K562 (cell line): ENCODE measurements around the gene RECK. TPM values are rescaled to one million over a fixed set of nuclear protein-coding genes. Genes with fewer than 3 reads are reported as not detected.

Experiments
- ATAC-seq: fragments of 200-7000 bp; cut with Tn5 transposase; 3 replicates; pipeline ENCODE4 v1.9.1; 2020; ENCODE audit warnings: moderate library complexity
- BruUV-seq: library from RNA; stranded (reverse); fragments of 400-500 nt; replicated peaks from 2 replicates; lab custom pipeline; 2021; lab: Mats Ljungman, UMichigan
- CTCF ChIA-PET: fragments of 300-600 bp; formaldehyde crosslinking; extraction: SDS; loops from one replicate; lab custom pipeline; 2021; ENCODE audit warnings: low intra/inter-chr PET ratio; lab: Yijun Ruan, JAX
- POLR2A ChIA-PET: fragments of 300-600, 350-650 bp; sonication (Branson Sonifier 250); formaldehyde crosslinking; extraction: SDS; loops from one replicate; lab custom pipeline; 2021; ENCODE audit warnings: antibody characterized with exemption, inconsistent platforms; lab: Yijun Ruan, JAX
- DNase-seq, 4 experiments: peaks; one replicate each; pipeline versions ENCODE4 v3.0.0 to v3.0.0-alpha.2; 2011 to 2018; ENCODE audit warnings: low spot score in 3 of 4, mixed read lengths in 3 of 4; ENCODE audit errors: extremely low read depth in 1 of 4
- FAIRE-seq: peaks from 2 replicates; lab custom pipeline; 2011; peaks lifted over from hg19 to GRCh38; lab: Jason Lieb, UNC
- H2AFZ ChIP-seq: 2 replicates; pipeline ENCODE4 v1.6.0; 2011; ENCODE audit warnings: low read depth, low read length, control low read depth, inconsistent platforms
- H3K27ac ChIP-seq: fragments of 200-600 bp; 3 replicates; pipeline ENCODE4 v1.8.0; 2011; ENCODE audit warnings: low read depth, mild to moderate bottlenecking, control low read depth, inconsistent platforms, low read length, moderate library complexity, mixed read lengths; ENCODE audit errors: extremely low read depth
- H3K27me3 ChIP-seq, 2 experiments: fragments of 300-600 bp in 1 of 2; 2 replicates in 1 of 2; 3 replicates in 1 of 2; pipeline versions ENCODE4 v1.6.0 to v1.8.0; 2011; ENCODE audit warnings: inconsistent platforms in 2 of 2, low read length in 2 of 2, mild to moderate bottlenecking in 1 of 2, mixed read lengths in 1 of 2, moderate library complexity in 1 of 2; ENCODE audit not compliant: control insufficient read depth in 2 of 2, insufficient read depth in 2 of 2
- H3K36me3 ChIP-seq: fragments of 300-600 bp; 3 replicates; pipeline ENCODE4 v1.8.0; 2011; ENCODE audit warnings: mild to moderate bottlenecking, low read length, inconsistent platforms; ENCODE audit not compliant: control insufficient read depth, insufficient read depth
- H3K4me1 ChIP-seq, 2 experiments: fragments of 200-600 bp in 1 of 2; replicated peaks in 1 of 2; 2 replicates in 1 of 2; 3 replicates in 1 of 2; pipeline versions ENCODE4 v1.5.1 to v1.8.0; 2011; ENCODE audit warnings: inconsistent platforms in 2 of 2, low read length in 2 of 2, mild to moderate bottlenecking in 1 of 2, mixed read lengths in 1 of 2, moderate library complexity in 1 of 2; ENCODE audit not compliant: control insufficient read depth in 2 of 2, insufficient read depth in 2 of 2
- H3K4me2 ChIP-seq: 2 replicates; pipeline ENCODE4 v1.6.1; 2011; ENCODE audit warnings: low read length, control low read depth, inconsistent platforms, mixed read lengths; ENCODE audit not compliant: insufficient read depth
- H3K4me3 ChIP-seq: fragments of 200-600 bp; sonication (generic), shearing (Covaris generic); 2 replicates; pipeline ENCODE4 v1.5.1; 2016; ENCODE audit warnings: control low read depth, inconsistent platforms
- H3K79me2 ChIP-seq: fragments of 200-600 bp; 3 replicates; pipeline ENCODE4 v1.8.0; 2011; ENCODE audit warnings: low read length, inconsistent platforms; ENCODE audit not compliant: control insufficient read depth, insufficient read depth
- H3K9ac ChIP-seq, 2 experiments: 2 replicates each; pipeline versions ENCODE4 v1.6.0 to v1.6.1; 2011; ENCODE audit warnings: low read depth in 2 of 2, low read length in 2 of 2, control low read depth in 1 of 2, inconsistent platforms in 1 of 2, mild to moderate bottlenecking in 1 of 2, mixed read lengths in 1 of 2; ENCODE audit not compliant: insufficient read depth in 1 of 2
- H3K9me1 ChIP-seq: one replicate; pipeline ENCODE4 v1.6.0; 2011; ENCODE audit warnings: inconsistent platforms, mild to moderate bottlenecking, low read length, moderate library complexity; ENCODE audit not compliant: control insufficient read depth, insufficient read depth
- H3K9me3 ChIP-seq: replicated peaks from 2 replicates; pipeline ENCODE4 v1.5.1; 2011; ENCODE audit warnings: low read depth, low read length, inconsistent platforms; ENCODE audit not compliant: control insufficient read depth, insufficient read depth
- H4K20me1 ChIP-seq: replicated peaks from 2 replicates; pipeline ENCODE4 v1.6.1; 2011; ENCODE audit warnings: low read length, inconsistent platforms, mixed read lengths; ENCODE audit not compliant: control insufficient read depth, insufficient read depth
- CAMTA2 ChIP-seq: fragments of 250-450 bp; sonication (Bioruptor Pico); conservative IDR thresholded peaks from 2 replicates; pipeline ENCODE4 v1.5.1; 2022
- CREB1 ChIP-seq, 2 experiments: sonication (generic) in 1 of 2; formaldehyde crosslinking in 1 of 2; IDR thresholded peaks; 2 replicates each; pipeline versions ENCODE4 v1.6.1 to v1.8.0; 2012 to 2022; ENCODE audit warnings: inconsistent platforms in 1 of 2, mild to moderate bottlenecking in 1 of 2, missing genetic modification reagents in 1 of 2, moderate library complexity in 1 of 2
- L3MBTL2 ChIP-seq: fragments of 450-650 bp; IDR thresholded peaks from 2 replicates; pipeline ENCODE4 v1.6.1; 2016; ENCODE audit warnings: mild to moderate bottlenecking, moderate library complexity
- MCM7 ChIP-seq, 2 experiments: fragments of 450-650 bp; IDR thresholded peaks; 2 replicates each; pipeline ENCODE4 v1.6.1; 2016 to 2018
- MTF1 ChIP-seq: fragments of 250-450 bp; sonication (Bioruptor Pico); IDR thresholded peaks from 2 replicates; pipeline ENCODE4 v1.9.0; 2021; ENCODE audit warnings: moderate library complexity, mild to moderate bottlenecking, inconsistent platforms, borderline replicate concordance
- NFE2L1 ChIP-seq: fragments of 450-650 bp; IDR thresholded peaks from 2 replicates; pipeline ENCODE4 v1.6.1; 2016; ENCODE audit warnings: missing genetic modification characterization, low read depth, mild to moderate bottlenecking, missing compliant biosample characterization, moderate library complexity, borderline replicate concordance
- NR4A1 ChIP-seq, 2 experiments: fragments of 250-450 bp in 1 of 2; fragments of 450-650 bp in 1 of 2; sonication (Bioruptor Pico) in 1 of 2; IDR thresholded peaks; 2 replicates each; pipeline versions ENCODE4 v1.4.0 to v1.6.1; 2016 to 2020; ENCODE audit warnings: mild to moderate bottlenecking in 2 of 2, missing compliant biosample characterization in 1 of 2, missing genetic modification characterization in 1 of 2, moderate library complexity in 1 of 2
- RBM25 ChIP-seq: fragments of 200-400 bp; formaldehyde crosslinking; IDR thresholded peaks from 2 replicates; pipeline ENCODE4 v1.6.1; 2018; ENCODE audit warnings: low read length, low read depth, moderate library complexity; ENCODE audit not compliant: severe bottlenecking
- SLC30A9 ChIP-seq: fragments of 250-450 bp; sonication (Bioruptor Pico); IDR thresholded peaks from 2 replicates; pipeline ENCODE4 v1.8.0; 2022; ENCODE audit warnings: mild to moderate bottlenecking, moderate library complexity
- SMAD3 ChIP-seq: fragments of 450-650 bp; formaldehyde crosslinking; conservative IDR thresholded peaks from 2 replicates; pipeline ENCODE4 v1.4.0; 2020; ENCODE audit warnings: mild to moderate bottlenecking
- SMARCC2 ChIP-seq: fragments of 450-650 bp; IDR thresholded peaks from 2 replicates; pipeline ENCODE4 v1.6.1; 2017; ENCODE audit warnings: antibody characterized with exemption, moderate library complexity, mild to moderate bottlenecking, low read depth
- SMARCE1 ChIP-seq: fragments of 450-650 bp; IDR thresholded peaks from 2 replicates; pipeline ENCODE4 v1.7.1; 2016; ENCODE audit warnings: mild to moderate bottlenecking
- SP1 ChIP-seq: sonication (generic); formaldehyde crosslinking; IDR thresholded peaks from 2 replicates; pipeline ENCODE4 v1.8.1; 2022; ENCODE audit warnings: mild to moderate bottlenecking, missing genetic modification reagents
- TCF3 ChIP-seq: sonication (generic); formaldehyde crosslinking; IDR thresholded peaks from 2 replicates; pipeline ENCODE4 v1.4.0; 2020; ENCODE audit warnings: mild to moderate bottlenecking, missing genetic modification reagents
- ZBTB9 ChIP-seq: fragments of 450-650 bp; formaldehyde crosslinking; IDR thresholded peaks from 2 replicates; pipeline ENCODE4 v1.4.0; 2020; ENCODE audit warnings: mild to moderate bottlenecking, moderate library complexity
- ZEB2 ChIP-seq: fragments of 450-650 bp; IDR thresholded peaks from 2 replicates; pipeline ENCODE4 v1.6.1; 2016
- ZNF3 ChIP-seq: fragments of 250-450 bp; sonication (Bioruptor Pico); IDR thresholded peaks from 2 replicates; pipeline ENCODE4 v1.5.0; 2021; ENCODE audit warnings: mild to moderate bottlenecking, moderate library complexity
- ZNF384 ChIP-seq: IDR thresholded peaks from 2 replicates; pipeline ENCODE4 v1.6.1; 2012; ENCODE audit warnings: low read depth, low read length, improper control_type of control experiment
- ZNF699 ChIP-seq: fragments of 250-450 bp; sonication (Bioruptor Pico); IDR thresholded peaks from 2 replicates; pipeline ENCODE4 v1.8.0; 2021; ENCODE audit warnings: mild to moderate bottlenecking, moderate library complexity; ENCODE audit not compliant: insufficient replicate concordance
- WGBS: fragments of 100-300 bp; shearing (Covaris generic); methylation state at CpG from one replicate; pipeline ENCODE4 v1.1.6; 2016; ENCODE audit warnings: low coverage, mixed read lengths; ENCODE audit not compliant: insufficient coverage; ENCODE audit errors: missing lambda C conversion rate; 5-methylcytosine and 5-hydroxymethylcytosine counted together
- in situ Hi-C: fragments of 300-500 bp; cut with MboI; formaldehyde crosslinking; loops from 4 replicates; pipeline ENCODE4 v1.15.0; 2018; ENCODE audit warnings: inconsistent platforms, mixed read lengths
- intact Hi-C: fragments of 100-400 bp; cut with micrococcal nuclease; formaldehyde crosslinking; loops from 2 replicates; pipeline ENCODE4 v1.14.2; 2022
- polyA plus RNA-seq, 8 experiments: library from polyadenylated mRNA; depleted of rRNA in 4 of 8; stranded (reverse) in 5 of 8; unstranded in 3 of 8; fragments of >200 nt; fragmentation: Nextera tagmentation in 2 of 8; fragmentation: Illumina TruSeq in 1 of 8; extraction: Ambion mirVana in 2 of 8; extraction: Trizol in 1 of 8; gene quantifications; 2 replicates each; pipeline versions ENCODE4 v1.2.1 to v1.2.3, GENCODE V29; 2011 to 2014; ENCODE audit warnings: inconsistent platforms in 1 of 8, missing spikeins in 1 of 8
- total RNA-seq, 7 experiments: library from RNA; depleted of rRNA in 6 of 7; stranded (reverse); fragments of >200 nt in 6 of 7; fragmentation: Illumina TruSeq in 2 of 7; extraction: Trizol in 2 of 7; gene quantifications; 2 replicates each; pipeline versions ENCODE4 v1.2.1 to v1.2.3, GENCODE V29; 2011 to 2021; ENCODE audit warnings: low replicate concordance in 1 of 7

Gene RECK
- total and polyA plus RNA-seq, 9 of the 15 experiments (the other 6 are each of a cell fraction or from before 2014, with no cell fraction given): 0.04 to 0.36 (median 0.16) TPM

- TF ChIP-seq ZNF699 (CRISPR knock-in tag) (no peak), CAMTA2 (no peak), CREB1 (IDR thresholded peaks at IDR 0.05) (no peak), CREB1 (CRISPR knock-in tag; IDR thresholded peaks at IDR 0.05) (no peak), SMARCE1 (no peak)
Observed at GRCh38 chr9:36118201-36118600, 81.5 kb downstream of the RECK start (continued).

GRCh38 chr9:36118706-36119105 is 82.0 kb downstream of the RECK start:
- TF ChIP-seq ZEB2 (no peak), L3MBTL2 (no peak), TCF3 (CRISPR knock-in tag) (no peak), NFE2L1 (no peak), SLC30A9 (CRISPR knock-in tag) (no peak), SMARCC2 (no peak), RBM25 (no peak), ZNF3 (CRISPR knock-in tag) (no peak), MCM7 (IDR thresholded peaks at IDR 0.05) (no peak), MTF1 (CRISPR knock-in tag) (no peak), SMAD3 (no peak), ZBTB9 (no peak), SP1 (no peak), NR4A1 (CRISPR knock-in tag; IDR thresholded peaks at IDR 0.05) (no peak), NR4A1 (tag; IDR thresholded peaks at IDR 0.05) (no peak), ZNF384 (no peak)
- TF ChIP-seq, all 486 proteins: peak for 0
- 4% methylated on average over 15 of the region's 15 CpGs for WGBS
- H4K20me1 ChIP-seq: no peaks in the 10 kb centered on the region
- H3K27me3 ChIP-seq: peaks cover 0 to 8% of the 10 kb centered on the region in 2 experiments; a peak in 3 of 5 replicates
- ATAC-seq: no peak
- H3K4me1 ChIP-seq: no peaks in the 10 kb centered on the region; a peak in 1 of 5 replicates
- H2AFZ ChIP-seq: no peak overlapping the region
- ChIA-PET CTCF (no interaction called here), POLR2A (no interaction called here)
- no peak overlapping the region for H3K27ac ChIP-seq
- no peak for FAIRE-seq
- no TSS peak for BruUV-seq
- no peak for DNase-seq
- H3K4me2 ChIP-seq: no peak overlapping the region
- H3K36me3 ChIP-seq: no peaks in the 10 kb centered on the region
- no peak overlapping the region for H3K4me3 ChIP-seq
- no peaks in the 10 kb centered on the region for H3K9me1 ChIP-seq
- no peaks in the 10 kb centered on the region for H3K9me3 ChIP-seq
- no peaks in the 10 kb centered on the region for H3K79me2 ChIP-seq
- no peak overlapping the region for H3K9ac ChIP-seq
- in situ Hi-C loops: no loop called here
- intact Hi-C loops: no loop called here
